Heart right ventricle (tissue), 16 donors: ENCODE results near the gene ZNF319. TPM values are rescaled to one million over a fixed set of nuclear protein-coding genes. Genes with fewer than 3 reads are reported as not detected.
A peak's percentile ranks its signal among the peaks of the same experiment; 100 is the strongest.

Source experiments
- ATAC-seq, 8 donors: fragments of 200-7000 bp; cut with Tn5 transposase; one replicate each; pipeline ENCODE4 v1.9.1; 2020; ENCODE audit warnings: mild to moderate bottlenecking in 8 of 8, moderate library complexity in 8 of 8, moderate number of reproducible peaks in 1 of 8
- DNase-seq, 2 donors: peaks; one replicate each; pipeline ENCODE4 v3.0.0-alpha.2; 2020
- H3K27ac ChIP-seq, 10 donors: fragments of 200-600 bp; sonication (generic) in 2 of 10; one replicate each; pipeline versions ENCODE4 v1.5.0 to v1.8.0; 2020 to 2022; ENCODE audit warnings: mild to moderate bottlenecking in 3 of 10
- H3K27me3 ChIP-seq, 7 donors: fragments of 200-600 bp; one replicate each; pipeline ENCODE4 v1.8.0; 2021 to 2022; ENCODE audit warnings: mild to moderate bottlenecking in 2 of 7
- H3K36me3 ChIP-seq, 9 donors: fragments of 200-600 bp; sonication (generic) in 1 of 9; one replicate each; pipeline versions ENCODE4 v1.5.0 to v1.8.0; 2020 to 2022; ENCODE audit warnings: mild to moderate bottlenecking in 2 of 9
- H3K4me1 ChIP-seq, 9 donors: fragments of 200-600 bp; sonication (generic) in 1 of 9; one replicate each; pipeline versions ENCODE4 v1.5.0 to v1.8.0; 2020 to 2022; ENCODE audit warnings: mild to moderate bottlenecking in 4 of 9
- H3K4me3 ChIP-seq, 10 donors: fragments of 200-600 bp; sonication (generic) in 2 of 10; one replicate each; pipeline versions ENCODE4 v1.5.0 to v1.8.0; 2020 to 2022; ENCODE audit warnings: mild to moderate bottlenecking in 7 of 10, moderate library complexity in 2 of 10
- H3K9me3 ChIP-seq, 11 donors: fragments of 200-600 bp in 10 of 11; sonication (generic) in 2 of 11; one replicate each; pipeline versions ENCODE4 v1.5.0 to v1.8.0; 2013 to 2022; ENCODE audit warnings: mild to moderate bottlenecking in 2 of 11, control low read depth in 1 of 11, moderate library complexity in 1 of 11
- CTCF ChIP-seq, 9 donors: fragments of 200-600 bp; sonication (generic) in 2 of 9; IDR thresholded peaks; one replicate each; pipeline versions ENCODE4 v1.5.0 to v1.8.0; 2021 to 2022; ENCODE audit warnings: antibody characterized with exemption in 9 of 9, mild to moderate bottlenecking in 5 of 9, moderate library complexity in 1 of 9
- WGBS, 2 donors: extraction: QIAGEN DNeasy Blood & Tissue Kit; methylation state at CpG; one replicate each; pipeline ENCODE4 v1.1.7; 2013; ENCODE audit warnings: inconsistent platforms in 1 of 2; 5-methylcytosine and 5-hydroxymethylcytosine counted together
- intact Hi-C, 10 donors: fragments of 100-400 bp; cut with DNase I; formaldehyde crosslinking; loops; one replicate each; pipeline versions ENCODE4 v1.11.1 to v1.14.2; 2022
- polyA plus RNA-seq, 2 donors: library from polyadenylated mRNA; stranded (reverse); fragments of 200-250 nt; gene quantifications; one replicate each; pipeline ENCODE4 v1.2.3, GENCODE V29; 2013
- total RNA-seq, 10 donors: library from RNA; stranded (reverse); fragmentation: NEBNext Ultra II Directional in 3 of 10; extraction: Animal tissue kit (Norgen Biotek cat#: 25700) in 3 of 10; gene quantifications; one replicate each; pipeline versions ENCODE4 v1.2.1 to v1.2.4, GENCODE V29; 2021 to 2023
- donor health status: Arrhythmogenic right ventricular cardiomyopathy.
- donor health status: ischemic (EF 13 %, LVEDD 7.1; RV severe dilation, severe dysfunction).
- donor health status: healthy with polysubstance abuse.
- donor health status: DM: no; HTN: yes; CAD: no.
- donor health status: DM: no; HTN: no; CAD: no.
- donor health status: ischemic (EF 25% LVEDD 6.9; RV normal size, moderate dysfunction).
- donor health status: ischemic (EF 25% LVEDD 5.7; RV mildly dilated, moderate dysfunction).
- donor health status: healthy.
- donor health status: DM: yes; HTN: yes; CAD: no.
- donor health status: Ischemic cardiomyopathy.
- donor health status: ischemic (EF 35%, LVEDD 5.7; RV mildly dilated, moderate dysfunction).
- donor health status: nonischemic (EF 11% LVEDD 7.7; RV severe dilation, severe dysfunction).
- donor health status: DM: yes; HTN: yes; CAD: no.
- donor health status: PGD.
- donor health status: ischemic (EF 29% LVEDD 5.4; RV normal size, mild dysfunction).
- donor health status: nonischemic (EF 23%, LVEDD 6.1; RV moderate dilation, normal function).

ZNF319 gene
- total and polyA plus RNA-seq, 12 donors: 3.5 to 11.3 (median 7.5) TPM

GRCh38 chr16:58044266-58045019 is 44.0 kb upstream of the ZNF319 start:
- H3K4me3 ChIP-seq: no peak overlapping the region
- no peak for DNase-seq
- intact Hi-C loops: no loop called here

GRCh38 chr16:58043571-58044155 is 43.2 kb upstream of the ZNF319 start:
- H3K27me3 ChIP-seq: no peaks in the 10 kb centered on the region
- TF ChIP-seq CTCF (IDR thresholded peaks at IDR 0.05): no peak
- ATAC-seq (no peak), DNase-seq (no peak)
- H3K9me3 ChIP-seq: no peaks in the 10 kb centered on the region
- no peak overlapping the region for H3K4me3 ChIP-seq
- H3K27ac ChIP-seq: no peak overlapping the region
- peaks cover 4 to 35% (median 25%) of the 10 kb centered on the region in 9 donors for H3K4me1 ChIP-seq
- WGBS, 2 donors: 82 to 84% methylated on average over 7 of the region's 7 CpGs
- intact Hi-C loops: no loop called here
- peaks cover 0 to 73% (median 28%) of the 10 kb centered on the region in 9 donors for H3K36me3 ChIP-seq

More at GRCh38 chr16:58044266-58045019, 44.0 kb upstream of the ZNF319 start:
- Histone ChIP-seq H3K36me3 (peaks cover 0 to 65% (median 28%) of the 10 kb centered on the region in 9 donors), H3K4me1 (peaks cover 4 to 43% (median 32%) of the 10 kb centered on the region in 9 donors), H3K27ac (peak overlapping the region in 1 of 10 donors; percentile 26), H3K27me3 (no peaks in the 10 kb centered on the region), H3K9me3 (no peaks in the 10 kb centered on the region)
- 80 to 81% methylated on average over 9 of the region's 9 CpGs for WGBS, 2 donors
- TF ChIP-seq CTCF (IDR thresholded peaks at IDR 0.05): no peak
- no peak for ATAC-seq

GRCh38 chr16:58042886-58043515 is 42.5 kb upstream of the ZNF319 start:
- ATAC-seq: no peak
- Histone ChIP-seq H3K27me3 (no peaks in the 10 kb centered on the region), H3K4me3 (no peak overlapping the region), H3K27ac (no peak overlapping the region), H3K4me1 (peaks cover 4 to 28% (median 18%) of the 10 kb centered on the region in 9 donors), H3K36me3 (peaks cover 0 to 79% (median 31%) of the 10 kb centered on the region in 9 donors), H3K9me3 (no peaks in the 10 kb centered on the region)
- intact Hi-C loops: no loop called here
- TF ChIP-seq CTCF (IDR thresholded peaks at IDR 0.05): no peak
- no peak for DNase-seq
- 92 to 95% methylated on average over 16 of the region's 16 CpGs for WGBS, 2 donors

GRCh38 chr16:58042001-58042885 is 41.8 kb upstream of the ZNF319 start:
- no peak overlapping the region for H3K27ac ChIP-seq
- ATAC-seq (no peak), DNase-seq (no peak)
- no peaks in the 10 kb centered on the region for H3K27me3 ChIP-seq
- TF ChIP-seq CTCF (IDR thresholded peaks at IDR 0.05): no peak
- H3K36me3 ChIP-seq: peaks cover 0 to 87% (median 31%) of the 10 kb centered on the region in 9 donors
- H3K9me3 ChIP-seq: no peaks in the 10 kb centered on the region
- peaks cover 4 to 22% (median 14%) of the 10 kb centered on the region in 9 donors for H3K4me1 ChIP-seq
- H3K4me3 ChIP-seq: no peak overlapping the region
- 94 to 95% methylated on average over 22 of the region's 22 CpGs for WGBS, 2 donors
- intact Hi-C loops: no loop called here
